Measurements from ENCODE around the gene POLR1A. TPM values are rescaled to one million over a fixed set of nuclear protein-coding genes. Genes with fewer than 3 reads are reported as not detected.

Gene POLR1A
- total RNA-seq, 1 experiment from 2014 or later = 29.7 TPM

- BruUV-seq (replicated peaks) = no TSS peak
Observed at GRCh38 chr2:86052676-86053075, 53.0 kb downstream of the POLR1A start.

GRCh38 chr2:86052265-86052664 is 53.4 kb downstream of the POLR1A start:
- intact Hi-C loops (cut with micrococcal nuclease; ENCODE audit: unreplicated experiment) = no loop called here
- Histone ChIP-seq H3K4me1 (replicated peaks; ENCODE audit: insufficient read depth) (no peaks in the 10 kb centered on the region), H3K9me2 (ENCODE audit: insufficient read depth) (no peaks in the 10 kb centered on the region), H3K27me3 (ENCODE audit: insufficient read depth, low read depth) (no peaks in the 10 kb centered on the region), H3K36me3 (ENCODE audit: low read depth) (peaks cover 17% of the 10 kb centered on the region; the same call in 1 of the 2 replicates), H3K4me3 (no peak overlapping the region), H3K9me3 (ENCODE audit: insufficient read depth, low read depth) (no peaks in the 10 kb centered on the region), H3K4me2 (no peak overlapping the region), H3K27ac (no peak overlapping the region), H3K79me2 (ENCODE audit: low read depth) (no peaks in the 10 kb centered on the region), H4K20me1 (ENCODE audit: insufficient read depth) (no peaks in the 10 kb centered on the region), H3F3A (ENCODE audit: insufficient read depth, low read depth) (no peaks in the 10 kb centered on the region), H2AFZ (no peak overlapping the region)
- no TSS peak for BruUV-seq (replicated peaks)
- CTCF ChIA-PET = no interaction called here
- TF ChIP-seq EZH2 (IDR thresholded peaks at IDR 0.05; ENCODE audit: low read depth) (no peak), CTCF (conservative IDR thresholded peaks at IDR 0.05) (no peak)
- POLR2A ChIA-PET (ENCODE audit: unreplicated experiment) = no interaction called here
- DNase-seq = no peak

More at GRCh38 chr2:86052676-86053075, 53.0 kb downstream of the POLR1A start:
- no peak overlapping the region for H3K4me2 ChIP-seq
- no peak for DNase-seq
- POLR2A ChIA-PET (ENCODE audit: unreplicated experiment) = no interaction called here
- peaks cover 16% of the 10 kb centered on the region; the same call in 1 of the 2 replicates for H3K36me3 ChIP-seq (ENCODE audit: low read depth)
- H3K27ac ChIP-seq = no peak overlapping the region
- no peak overlapping the region for H2AFZ ChIP-seq
- CTCF ChIA-PET = no interaction called here
- no peaks in the 10 kb centered on the region for H4K20me1 ChIP-seq (ENCODE audit: insufficient read depth)
- TF ChIP-seq EZH2 (IDR thresholded peaks at IDR 0.05; ENCODE audit: low read depth) = no peak
- no peak for TF ChIP-seq CTCF (conservative IDR thresholded peaks at IDR 0.05)
- no peaks in the 10 kb centered on the region for H3F3A ChIP-seq (ENCODE audit: insufficient read depth, low read depth)
- H3K27me3 ChIP-seq (ENCODE audit: insufficient read depth, low read depth) = no peaks in the 10 kb centered on the region
- no peaks in the 10 kb centered on the region for H3K79me2 ChIP-seq (ENCODE audit: low read depth)
- intact Hi-C loops (cut with micrococcal nuclease; ENCODE audit: unreplicated experiment) = no loop called here
- no peaks in the 10 kb centered on the region for H3K9me2 ChIP-seq (ENCODE audit: insufficient read depth)
- H3K4me1 ChIP-seq (replicated peaks; ENCODE audit: insufficient read depth) = no peaks in the 10 kb centered on the region
- no peak overlapping the region for H3K4me3 ChIP-seq
- no peaks in the 10 kb centered on the region for H3K9me3 ChIP-seq (ENCODE audit: insufficient read depth, low read depth)

GRCh38 chr2:86050301-86050700 is 55.4 kb downstream of the POLR1A start:
- Histone ChIP-seq H3K4me1 (replicated peaks; ENCODE audit: insufficient read depth) (no peaks in the 10 kb centered on the region), H3F3A (ENCODE audit: insufficient read depth, low read depth) (no peaks in the 10 kb centered on the region), H4K20me1 (ENCODE audit: insufficient read depth) (no peaks in the 10 kb centered on the region), H3K4me2 (no peak overlapping the region), H3K27me3 (ENCODE audit: insufficient read depth, low read depth) (no peaks in the 10 kb centered on the region), H3K9me2 (ENCODE audit: insufficient read depth) (no peaks in the 10 kb centered on the region), H3K27ac (no peak overlapping the region), H3K4me3 (no peak overlapping the region), H3K36me3 (ENCODE audit: low read depth) (peaks cover 20% of the 10 kb centered on the region; the same call in 1 of the 2 replicates), H3K9me3 (ENCODE audit: insufficient read depth, low read depth) (no peaks in the 10 kb centered on the region), H3K79me2 (ENCODE audit: low read depth) (no peaks in the 10 kb centered on the region), H2AFZ (no peak overlapping the region)
- TF ChIP-seq CTCF (conservative IDR thresholded peaks at IDR 0.05) (no peak), EZH2 (IDR thresholded peaks at IDR 0.05; ENCODE audit: low read depth) (no peak)
- intact Hi-C loops (cut with micrococcal nuclease; ENCODE audit: unreplicated experiment) = no loop called here
- POLR2A ChIA-PET (ENCODE audit: unreplicated experiment) = no interaction called here
- BruUV-seq (replicated peaks) = no TSS peak
- DNase-seq = no peak
- CTCF ChIA-PET = no interaction called here

Measured in PC-9 (cell line).